Suprapubic skin (tissue), 4 donors: ENCODE data around the gene SIX4. TPM values are rescaled to one million over a fixed set of nuclear protein-coding genes. Genes with fewer than 3 reads are reported as not detected.
A peak's percentile ranks its signal among the peaks of the same experiment; 100 is the strongest.
"Not testable (repeated sequence)": the region's sequence is repeated elsewhere in the genome, so short reads cannot be mapped to it uniquely, and the experiment has no call there.

Source experiments
- DNase-seq, 2 donors: peaks; one replicate each; pipeline ENCODE4 v3.0.0-alpha.2; 2019; ENCODE audit warnings: low spot score in 2 of 2
- H3K27ac ChIP-seq: fragments of 200-600 bp; sonication (generic); one replicate; pipeline ENCODE4 v1.5.1; 2019
- H3K27me3 ChIP-seq: fragments of 200-600 bp; sonication (generic); one replicate; pipeline ENCODE4 v1.5.1; 2019
- H3K36me3 ChIP-seq: fragments of 200-600 bp; sonication (generic); one replicate; pipeline ENCODE4 v1.5.1; 2019
- H3K4me1 ChIP-seq: fragments of 200-600 bp; sonication (generic); one replicate; pipeline ENCODE4 v1.5.1; 2019
- H3K4me3 ChIP-seq: fragments of 200-600 bp; sonication (generic); one replicate; pipeline ENCODE4 v1.5.1; 2019; ENCODE audit warnings: mild to moderate bottlenecking
- H3K9me3 ChIP-seq: fragments of 200-600 bp; sonication (generic); one replicate; pipeline ENCODE4 v1.5.1; 2019
- EP300 ChIP-seq: sonication (generic); formaldehyde crosslinking; IDR thresholded peaks from one replicate; pipeline ENCODE4 v1.6.1; 2017; ENCODE audit warnings: antibody characterized with exemption
- POLR2A ChIP-seq, 2 donors: fragments of 450-650 bp; IDR thresholded peaks; one replicate each; pipeline ENCODE4 v1.6.1; 2017; ENCODE audit warnings: antibody characterized with exemption in 2 of 2, mild to moderate bottlenecking in 2 of 2, moderate library complexity in 2 of 2
- POLR2AphosphoS5 ChIP-seq, 3 donors: sonication (generic); formaldehyde crosslinking; IDR thresholded peaks; one replicate each; pipeline ENCODE4 v1.6.1; 2017; ENCODE audit warnings: antibody characterized with exemption in 3 of 3
- WGBS: methylation state at CpG from one replicate; pipeline ENCODE4 v1.1.5; 2018; 5-methylcytosine and 5-hydroxymethylcytosine counted together
- total RNA-seq, 4 donors: library from RNA; depleted of rRNA; stranded (reverse); fragments of >200 nt; gene quantifications; one replicate each; pipeline ENCODE4 v1.1.0, GENCODE V29; 2016
- TF ChIP-seq, protein P1 (sequence below), 2 donors: fragments of 200-600 bp in 1 of 2; fragments of 450-650 bp in 1 of 2; sonication (generic) in 1 of 2; IDR thresholded peaks; one replicate each; pipeline ENCODE4 v1.5.1; 2016 to 2019; ENCODE audit warnings: antibody characterized with exemption in 2 of 2, mild to moderate bottlenecking in 1 of 2, moderate library complexity in 1 of 2

SIX4 gene
- total RNA-seq, 4 donors from 2014 or later, result 0.60 to 1.2 (median 0.75) TPM

DNA sequence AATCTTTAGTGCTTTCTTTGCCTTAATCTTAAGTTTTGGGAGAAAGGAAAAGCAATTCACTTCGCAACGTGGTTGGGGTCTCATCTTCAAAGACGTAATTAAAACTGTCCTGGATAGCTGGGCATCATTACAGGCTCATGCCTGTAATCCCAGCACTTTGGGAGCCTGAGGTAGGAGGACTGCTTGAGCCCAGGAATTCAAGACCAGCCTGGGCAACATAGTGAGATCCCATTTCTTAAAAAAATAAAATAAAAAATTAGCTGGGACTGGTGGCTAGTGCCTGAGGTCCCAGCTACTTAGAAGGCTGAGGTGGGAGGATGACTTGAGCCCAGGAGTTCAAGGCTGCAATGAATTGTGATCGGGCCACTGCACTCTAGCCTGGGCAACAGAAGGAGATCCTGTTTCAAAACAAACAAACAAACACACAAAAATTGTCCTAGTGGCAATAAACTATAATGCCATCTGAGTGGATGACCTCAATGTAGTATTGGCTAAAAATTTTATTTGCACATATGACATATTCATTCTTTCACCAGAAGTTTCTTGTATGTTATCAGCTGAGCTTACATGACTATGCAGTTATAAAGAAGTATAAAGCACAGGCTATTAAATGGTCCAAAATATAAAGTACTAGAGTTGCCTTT is 8.8 kb upstream of the SIX4 start:
- H3K27me3 ChIP-seq, result peaks cover 7% of the 10 kb centered on the region
- H3K4me1 ChIP-seq, result peaks cover 28% of the 10 kb centered on the region
- H3K27ac ChIP-seq, result no peak overlapping the region
- TF ChIP-seq, protein P1, sequence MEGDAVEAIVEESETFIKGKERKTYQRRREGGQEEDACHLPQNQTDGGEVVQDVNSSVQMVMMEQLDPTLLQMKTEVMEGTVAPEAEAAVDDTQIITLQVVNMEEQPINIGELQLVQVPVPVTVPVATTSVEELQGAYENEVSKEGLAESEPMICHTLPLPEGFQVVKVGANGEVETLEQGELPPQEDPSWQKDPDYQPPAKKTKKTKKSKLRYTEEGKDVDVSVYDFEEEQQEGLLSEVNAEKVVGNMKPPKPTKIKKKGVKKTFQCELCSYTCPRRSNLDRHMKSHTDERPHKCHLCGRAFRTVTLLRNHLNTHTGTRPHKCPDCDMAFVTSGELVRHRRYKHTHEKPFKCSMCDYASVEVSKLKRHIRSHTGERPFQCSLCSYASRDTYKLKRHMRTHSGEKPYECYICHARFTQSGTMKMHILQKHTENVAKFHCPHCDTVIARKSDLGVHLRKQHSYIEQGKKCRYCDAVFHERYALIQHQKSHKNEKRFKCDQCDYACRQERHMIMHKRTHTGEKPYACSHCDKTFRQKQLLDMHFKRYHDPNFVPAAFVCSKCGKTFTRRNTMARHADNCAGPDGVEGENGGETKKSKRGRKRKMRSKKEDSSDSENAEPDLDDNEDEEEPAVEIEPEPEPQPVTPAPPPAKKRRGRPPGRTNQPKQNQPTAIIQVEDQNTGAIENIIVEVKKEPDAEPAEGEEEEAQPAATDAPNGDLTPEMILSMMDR (IDR thresholded peaks at IDR 0.05), result no peak
- TF ChIP-seq EP300, result no peak
- no peak for TF ChIP-seq POLR2AphosphoS5 (IDR thresholded peaks at IDR 0.05)
- TF ChIP-seq POLR2A (IDR thresholded peaks at IDR 0.05), result no peak
- no peak for DNase-seq
- no peaks in the 10 kb centered on the region for H3K36me3 ChIP-seq
- no peaks in the 10 kb centered on the region for H3K9me3 ChIP-seq
- 82% methylated on average over 4 of the region's 4 CpGs for WGBS
- no peak overlapping the region for H3K4me3 ChIP-seq

DNA sequence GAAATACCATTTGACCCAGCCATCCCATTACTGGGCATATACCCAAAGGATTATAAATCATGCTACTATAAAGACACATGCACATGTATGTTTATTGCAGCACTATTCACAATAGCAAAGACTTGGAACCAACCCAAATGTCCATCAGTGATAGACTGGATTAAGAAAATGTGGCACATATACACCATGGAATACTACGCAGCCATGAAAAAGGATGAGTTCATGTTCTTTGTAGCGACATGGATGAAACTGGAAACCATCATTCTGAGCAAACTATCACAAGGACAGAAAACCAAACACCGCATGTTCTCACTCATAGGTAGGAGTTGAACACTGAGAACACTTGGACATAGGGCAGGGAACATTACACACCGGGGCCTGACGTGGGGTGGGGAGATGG is 7.1 kb upstream of the SIX4 start:
- H3K36me3 ChIP-seq, H3K27ac ChIP-seq, DNase-seq, H3K9me3 ChIP-seq, H3K4me3 ChIP-seq: not testable (repeated sequence)
- peaks cover 19% of the 10 kb centered on the region for H3K4me1 ChIP-seq
- 95% methylated on average over 5 of the region's 5 CpGs for WGBS
- peaks cover 19% of the 10 kb centered on the region for H3K27me3 ChIP-seq

DNA sequence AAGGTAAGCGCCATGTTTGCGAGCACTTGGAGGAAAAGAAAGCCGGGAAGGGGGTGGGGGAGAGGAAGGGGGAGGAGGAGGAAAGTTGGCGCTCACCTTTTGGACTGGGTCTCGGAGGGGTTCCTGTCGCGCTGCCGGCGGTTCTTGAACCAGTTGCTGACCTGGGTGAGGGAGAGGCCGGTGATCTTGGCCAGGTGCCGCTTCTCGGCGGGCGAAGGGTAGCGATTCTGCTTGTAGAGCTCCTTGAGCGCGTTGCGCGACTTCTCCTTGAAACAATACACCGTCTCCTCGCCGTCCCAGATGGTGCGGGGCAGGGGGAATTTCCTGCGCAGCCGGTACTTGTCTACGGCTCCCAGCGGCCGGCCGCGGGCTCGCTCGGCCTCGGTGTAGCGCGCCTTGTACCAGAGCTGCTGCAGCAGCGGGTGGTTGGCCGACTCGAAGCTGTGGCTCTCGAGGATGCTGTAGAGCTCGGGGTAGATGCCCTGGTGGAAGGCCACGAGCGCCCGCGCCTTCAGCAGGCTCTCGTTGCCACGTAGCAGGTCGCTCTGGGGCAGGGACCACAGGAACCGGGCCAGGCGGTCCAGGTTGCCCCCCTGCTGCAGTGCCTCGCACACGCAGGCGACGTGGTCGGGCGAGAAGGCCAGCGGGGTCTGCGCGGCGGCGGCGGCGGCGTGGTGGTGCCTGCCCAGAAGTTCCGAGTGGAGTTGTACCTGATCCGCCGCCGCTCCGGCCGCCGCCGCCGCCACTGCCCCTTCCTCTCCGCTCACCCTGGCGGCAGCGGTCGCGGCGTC is 840 bp downstream of the SIX4 start:
- peaks cover 64% of the 10 kb centered on the region for H3K27me3 ChIP-seq
- no peaks in the 10 kb centered on the region for H3K36me3 ChIP-seq
- WGBS, result under 1% methylated on average over 26 of the region's 78 CpGs
- peak in 1 of 2 donors; percentile 64 for DNase-seq
- H3K27ac ChIP-seq, result no peak overlapping the region
- H3K9me3 ChIP-seq, result no peaks in the 10 kb centered on the region
- TF ChIP-seq, protein P1 (IDR thresholded peaks at IDR 0.05), result no peak
- TF ChIP-seq POLR2A (IDR thresholded peaks at IDR 0.05), result no peak
- TF ChIP-seq EP300, result no peak
- no peak for TF ChIP-seq POLR2AphosphoS5 (IDR thresholded peaks at IDR 0.05)
- peaks cover 34% of the 10 kb centered on the region for H3K4me1 ChIP-seq
- peak overlapping the region; percentile 57 for H3K4me3 ChIP-seq

DNA sequence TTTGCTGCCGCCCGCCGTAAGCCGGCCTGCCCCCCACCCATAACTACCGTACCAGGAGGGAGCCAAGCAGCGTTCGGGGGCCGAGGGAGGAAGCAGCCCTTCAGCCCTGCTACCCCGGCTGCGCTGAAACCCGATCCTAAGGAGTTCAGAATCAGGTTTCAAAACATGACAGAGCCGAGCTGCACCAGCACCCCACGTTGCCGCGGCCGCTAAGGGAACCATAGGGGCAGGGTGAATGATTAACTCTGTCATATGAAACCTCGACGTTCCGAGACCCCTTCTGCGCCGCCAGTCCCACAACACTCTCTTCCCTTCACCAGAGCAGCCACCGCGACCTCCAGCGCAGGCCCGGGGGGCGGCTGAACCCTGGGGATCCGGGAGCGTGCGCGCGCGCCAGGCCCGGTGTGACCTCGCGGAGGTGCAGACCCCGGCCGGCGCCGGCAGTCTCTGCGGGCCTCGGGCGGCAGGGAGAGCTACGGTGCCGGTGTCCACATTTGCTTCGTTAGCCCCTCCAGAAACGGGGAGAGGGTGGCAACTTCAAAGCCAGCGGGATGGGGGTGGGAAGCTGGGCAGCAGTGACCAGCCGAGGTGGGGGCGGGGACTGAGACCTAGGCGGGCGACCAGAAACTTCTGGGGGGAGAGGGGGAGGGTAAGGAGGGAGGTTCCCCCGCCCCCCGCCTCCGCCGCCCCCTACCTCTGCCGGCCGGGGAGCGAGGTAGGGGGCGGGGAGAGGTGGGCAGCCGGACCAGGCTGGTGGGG is 1.6 kb downstream of the SIX4 start:
- peaks cover 34% of the 10 kb centered on the region for H3K4me1 ChIP-seq
- H3K4me3 ChIP-seq, result peak overlapping the region; percentile 57
- peaks cover 57% of the 10 kb centered on the region for H3K27me3 ChIP-seq
- TF ChIP-seq, protein P1 (IDR thresholded peaks at IDR 0.05), result no peak
- no peak for TF ChIP-seq EP300
- under 1% methylated on average over 33 of the region's 60 CpGs for WGBS
- no peaks in the 10 kb centered on the region for H3K36me3 ChIP-seq
- no peaks in the 10 kb centered on the region for H3K9me3 ChIP-seq
- peak in 1 of 2 donors; percentile 78 for DNase-seq
- no peak overlapping the region for H3K27ac ChIP-seq

DNA sequence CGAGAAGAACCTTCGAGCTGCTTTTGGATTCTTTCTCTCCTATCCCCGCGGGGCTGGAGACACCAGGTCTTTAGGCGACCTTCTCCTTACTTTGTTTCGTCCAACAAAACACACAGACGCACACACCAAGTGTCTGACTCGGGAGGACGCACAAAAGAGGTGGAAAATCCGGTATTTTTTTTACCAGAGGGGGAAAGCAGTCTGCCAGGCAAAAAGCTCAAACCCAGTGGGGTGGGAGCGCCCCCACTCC is 2.1 kb downstream of the SIX4 start:
- peak overlapping the region; percentile 57 for H3K4me3 ChIP-seq
- H3K9me3 ChIP-seq, result no peaks in the 10 kb centered on the region
- peaks cover 51% of the 10 kb centered on the region for H3K27me3 ChIP-seq
- no peak for DNase-seq
- no peak for TF ChIP-seq EP300
- TF ChIP-seq POLR2A (IDR thresholded peaks at IDR 0.05), result no peak
- TF ChIP-seq, protein P1 (IDR thresholded peaks at IDR 0.05), result no peak
- no peak for TF ChIP-seq POLR2AphosphoS5 (IDR thresholded peaks at IDR 0.05)
- H3K36me3 ChIP-seq, result no peaks in the 10 kb centered on the region
- no CpG with 5 or more reads among the region's 11 CpGs for WGBS
- peaks cover 34% of the 10 kb centered on the region for H3K4me1 ChIP-seq
- no peak overlapping the region for H3K27ac ChIP-seq
